ENCODE results near the gene NCOA7. TPM values are rescaled to one million over a fixed set of nuclear protein-coding genes. Genes with fewer than 3 reads are reported as not detected.

NCOA7 gene
- total and polyA plus RNA-seq, 2 of the 8 experiments (the other 6 are each of a cell fraction or from before 2014, with no cell fraction given), result 2.6 to 10.7 TPM

GRCh38 chr6:125846292-125847024 is 55.7 kb downstream of the NCOA7 start:
- no peak overlapping the region for H3K14ac ChIP-seq (ENCODE audit: insufficient read length)
- WGBS, 2 experiments (ENCODE audit: extremely low coverage in 1 of 2, insufficient coverage in 1 of 2, insufficient read length in 1 of 2, insufficient replicate concordance in 2 of 2, low coverage in 1 of 2, low lambda C conversion rate in 2 of 2, missing lambda C conversion rate in 1 of 2), result 89% methylated on average over 4 of the region's 4 CpGs; no CpG with 5 or more reads in 1 of the 2 experiments
- H3K4me2 ChIP-seq (ENCODE audit: insufficient read depth in 1 of 2, low read depth in 2 of 2, low read length in 2 of 2), result no peak overlapping the region
- ChIA-PET CTCF (ENCODE audit: partially characterized antibody) (interaction anchor here (0.9 to 1.9 kb wide), 2 partner anchors 8 to 11 kb away, joined by 3 to 11 read pairs; no protein-coding TSS in a partner anchor), POLR2A (ENCODE audit: partially characterized antibody) (no interaction called here)
- no peak for TF ChIP-seq CREB1 (IDR thresholded peaks at IDR 0.05)
- no peak for TF ChIP-seq GABPA (IDR thresholded peaks at IDR 0.05; ENCODE audit: borderline replicate concordance, insufficient read depth, low read length)
- no peak for TF ChIP-seq SAP30 (IDR thresholded peaks at IDR 0.05; ENCODE audit: insufficient read depth, insufficient replicate concordance, low read length)
- no peak for TF ChIP-seq JUN (IDR thresholded peaks at IDR 0.05; ENCODE audit: low read depth, low read length)
- TF ChIP-seq RNF2 (IDR thresholded peaks at IDR 0.05; ENCODE audit: borderline replicate concordance, low read depth, low read length, missing control alignments, poor library complexity, severe bottlenecking), result no peak
- H4K8ac ChIP-seq (ENCODE audit: extremely low read depth, insufficient read depth, low read length), result no peak overlapping the region
- no peak for DNase-seq (ENCODE audit: low read depth in 1 of 2, low spot score in 2 of 2)
- H2AK5ac ChIP-seq (ENCODE audit: low read depth, low read length), result no peak overlapping the region
- no peak overlapping the region for H4K5ac ChIP-seq (ENCODE audit: insufficient read length, low read depth, low read length)
- no peak overlapping the region for H3K9ac ChIP-seq (replicated peaks in 1 of 4; ENCODE audit: extremely low read depth in 1 of 4, low read depth in 3 of 4, low read length in 3 of 4)
- H3K9me3 ChIP-seq (ENCODE audit: insufficient read depth in 2 of 2, low read depth in 1 of 2, low read length in 1 of 2), result no peaks in the 10 kb centered on the region
- H3K36me3 ChIP-seq (ENCODE audit: control insufficient read depth in 2 of 4, insufficient read depth in 4 of 4, low read length in 3 of 4), result no peaks in the 10 kb centered on the region
- no peaks in the 10 kb centered on the region for H3K23me2 ChIP-seq (ENCODE audit: low read depth, low read length)
- no peaks in the 10 kb centered on the region for H3K27me3 ChIP-seq (replicated peaks in 1 of 4; ENCODE audit: control insufficient read depth in 3 of 4, extremely low read depth in 1 of 4, insufficient read depth in 3 of 4, low read length in 3 of 4)
- H3K79me1 ChIP-seq (ENCODE audit: low read depth, low read length), result no peaks in the 10 kb centered on the region
- no peak overlapping the region for H3K4ac ChIP-seq (replicated peaks; ENCODE audit: insufficient read length, low read depth, low read length)
- H2BK12ac ChIP-seq (ENCODE audit: low read depth, low read length), result no peak overlapping the region
- H3K23ac ChIP-seq (ENCODE audit: insufficient read length), result no peak overlapping the region
- no peaks in the 10 kb centered on the region for H3K4me1 ChIP-seq (replicated peaks in 1 of 4; ENCODE audit: control insufficient read depth in 3 of 4, insufficient read depth in 4 of 4, low read length in 3 of 4)
- no peak overlapping the region for H3K18ac ChIP-seq (ENCODE audit: extremely low read depth, low read length)
- H4K91ac ChIP-seq (replicated peaks; ENCODE audit: insufficient read length, low read length), result no peak overlapping the region
- no peak for FAIRE-seq
- H2BK5ac ChIP-seq (ENCODE audit: low read depth, low read length), result no peak overlapping the region
- H2BK20ac ChIP-seq (ENCODE audit: low read length), result no peak overlapping the region
- H3K79me2 ChIP-seq (ENCODE audit: control insufficient read depth in 1 of 2, insufficient read depth in 2 of 2, low read length in 2 of 2), result no peaks in the 10 kb centered on the region
- no peak overlapping the region for H2BK120ac ChIP-seq (replicated peaks; ENCODE audit: low read depth, low read length)
- no peak overlapping the region for H3K27ac ChIP-seq (ENCODE audit: low read depth, low read length)
- no peak overlapping the region for H3K4me3 ChIP-seq (ENCODE audit: extremely low read depth in 1 of 4, insufficient read depth in 2 of 4, low read depth in 3 of 4, low read length in 4 of 4)
- H3K56ac ChIP-seq (replicated peaks; ENCODE audit: insufficient read length, low read depth, low read length), result no peak overlapping the region
- no peak overlapping the region for H2AFZ ChIP-seq (ENCODE audit: low read length)
- no peak overlapping the region for H2BK15ac ChIP-seq (ENCODE audit: low read length)
- H4K20me1 ChIP-seq (replicated peaks in 1 of 2; ENCODE audit: control insufficient read depth in 1 of 2, insufficient read depth in 2 of 2, low read length in 2 of 2), result no peaks in the 10 kb centered on the region
